Measurements from ENCODE around the gene MLXIPL.
A peak's percentile ranks its signal among the peaks of the same experiment; 100 is the strongest.

Gene MLXIPL

GRCh38 chr7:73650524-73650923 lies 26.2 kb upstream of the MLXIPL start:
- H3K36me3 Mint-ChIP-seq (ENCODE audit: low read depth), result no peaks in the 10 kb centered on the region
- no peak overlapping the region for H3K27ac Mint-ChIP-seq
- no peaks in the 10 kb centered on the region for H3K9me3 Mint-ChIP-seq
- peaks cover 4% of the 10 kb centered on the region for H3K4me1 Mint-ChIP-seq (ENCODE audit: low read depth)
- no peak overlapping the region for H3K4me3 Mint-ChIP-seq
- H3K27me3 Mint-ChIP-seq, result peaks cover 68% of the 10 kb centered on the region

DNA sequence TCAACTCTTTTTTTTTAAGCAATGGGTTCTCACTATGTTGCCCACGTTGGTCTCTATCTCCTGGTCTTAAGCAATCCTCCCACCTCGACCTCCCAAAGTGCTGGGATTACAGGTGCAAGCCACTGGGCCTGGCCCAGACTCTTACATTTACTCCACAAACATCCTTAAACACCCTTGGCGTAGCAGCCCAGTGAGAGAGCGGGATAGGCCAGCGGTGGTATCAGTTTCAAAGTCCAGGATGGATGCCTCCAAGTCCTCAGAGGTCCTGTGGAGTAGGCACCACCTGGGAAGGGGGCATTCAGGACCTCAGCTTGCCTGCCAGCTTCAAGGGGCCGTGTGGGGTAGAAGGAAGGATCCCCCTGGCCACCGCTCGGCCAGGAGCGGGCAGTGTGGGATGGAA lies 25.3 kb upstream of the MLXIPL start:
- Mint-ChIP-seq H3K27ac (no peak overlapping the region), H3K4me3 (no peak overlapping the region), H3K27me3 (peaks cover 72% of the 10 kb centered on the region), H3K9me3 (no peaks in the 10 kb centered on the region), H3K4me1 (ENCODE audit: low read depth) (peaks cover 4% of the 10 kb centered on the region), H3K36me3 (ENCODE audit: low read depth) (no peaks in the 10 kb centered on the region)

DNA sequence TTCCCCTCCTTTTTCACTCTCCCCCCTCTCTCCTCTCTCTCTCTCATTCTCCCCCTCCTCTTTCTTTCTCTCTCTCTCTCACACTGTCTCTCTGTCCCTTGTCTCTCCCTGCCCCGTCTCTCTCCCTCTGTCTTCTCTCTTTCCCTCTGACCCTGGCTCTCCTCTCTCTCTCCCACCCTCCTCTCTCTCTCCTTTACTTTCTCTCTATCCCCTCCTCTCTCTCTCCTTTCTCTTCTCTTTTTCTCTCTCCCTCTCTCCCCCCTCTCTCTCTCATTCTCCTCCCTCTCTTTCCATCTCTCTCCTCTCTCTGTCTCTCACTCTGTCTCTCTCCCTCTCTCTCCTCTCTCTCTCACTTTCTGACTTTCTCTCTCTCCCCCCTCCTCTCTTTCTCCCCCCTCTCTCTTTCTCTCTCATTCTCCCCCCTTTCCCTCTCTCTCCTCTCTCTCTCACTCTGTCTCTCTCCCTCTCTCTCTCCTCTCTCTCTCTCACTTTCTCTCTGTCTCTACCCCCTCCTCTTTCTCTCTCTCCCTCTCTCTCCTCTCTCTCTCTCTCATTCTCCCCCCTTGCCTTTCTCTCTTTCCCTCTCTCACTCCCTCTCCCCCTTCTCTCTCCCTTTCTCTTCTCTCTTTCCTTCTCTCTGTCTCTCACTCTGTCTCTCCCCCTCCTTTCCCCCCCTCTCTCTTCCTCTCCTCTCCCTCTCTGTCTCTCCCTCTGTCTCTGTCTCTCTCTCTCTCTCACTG lies 24.4 kb upstream of the MLXIPL start:
- H3K27ac Mint-ChIP-seq, result no peak overlapping the region
- no peaks in the 10 kb centered on the region for H3K9me3 Mint-ChIP-seq
- H3K27me3 Mint-ChIP-seq, result peaks cover 74% of the 10 kb centered on the region

GRCh38 chr7:73647725-73648592 lies 23.6 kb upstream of the MLXIPL start:
- H3K36me3 Mint-ChIP-seq (ENCODE audit: low read depth), result no peaks in the 10 kb centered on the region
- H3K27me3 Mint-ChIP-seq, result peaks cover 68% of the 10 kb centered on the region
- peak overlapping the region; percentile 14 for H3K4me3 Mint-ChIP-seq
- no peaks in the 10 kb centered on the region for H3K9me3 Mint-ChIP-seq
- no peak overlapping the region for H3K27ac Mint-ChIP-seq
- H3K4me1 Mint-ChIP-seq (ENCODE audit: low read depth), result peaks cover 4% of the 10 kb centered on the region

More for the DNA sequence above, 24.4 kb upstream of the MLXIPL start:
- Mint-ChIP-seq H3K4me1 (ENCODE audit: low read depth) (peaks cover 4% of the 10 kb centered on the region), H3K4me3 (peak overlapping the region; percentile 14), H3K36me3 (ENCODE audit: low read depth) (no peaks in the 10 kb centered on the region)

DNA sequence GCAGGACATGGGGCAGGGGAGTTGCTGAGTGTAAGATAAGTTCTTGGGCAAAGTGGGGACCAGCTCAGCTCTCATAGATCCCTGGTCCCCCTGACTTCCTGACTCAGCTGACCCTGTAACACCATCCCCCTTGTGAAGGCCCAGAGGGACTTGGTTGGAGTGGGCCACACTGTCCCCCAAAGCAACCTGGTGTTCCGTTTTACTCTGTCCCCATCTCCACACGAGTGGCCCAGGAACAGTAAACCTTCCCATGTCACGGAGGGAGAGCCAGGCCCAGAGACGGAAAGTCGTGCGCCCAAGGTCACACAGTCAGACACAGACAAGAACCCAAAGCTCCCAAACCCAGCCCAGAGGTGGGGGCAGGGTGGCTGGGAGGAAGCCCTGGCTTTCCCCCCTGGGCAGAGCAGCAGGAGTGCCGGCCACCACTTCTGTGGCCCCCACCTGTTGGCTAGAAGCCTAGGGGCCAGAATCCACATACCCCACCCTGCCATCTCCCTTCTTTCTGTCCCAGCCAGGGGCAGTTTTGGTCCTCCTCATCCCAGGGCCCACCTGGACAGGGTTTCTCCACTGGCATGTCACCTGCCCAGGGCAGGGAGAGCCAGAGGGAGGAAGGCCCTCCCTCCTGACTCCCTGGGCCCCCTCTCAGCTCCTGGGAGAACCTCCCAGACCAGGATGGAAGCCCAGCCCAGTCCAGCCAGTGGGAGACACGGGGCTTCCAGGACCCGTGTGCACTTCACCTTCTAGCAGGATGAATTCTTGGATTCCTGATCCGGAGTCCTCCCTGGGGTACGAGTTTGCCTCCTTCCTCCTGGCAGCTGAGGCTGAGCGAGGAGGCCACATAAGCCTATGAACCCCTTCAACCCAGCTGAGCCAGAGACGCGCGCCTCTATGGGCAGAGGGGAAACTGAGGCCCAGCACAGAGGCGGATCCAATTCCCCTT lies 22.7 kb upstream of the MLXIPL start:
- Mint-ChIP-seq H3K36me3 (ENCODE audit: low read depth) (no peaks in the 10 kb centered on the region), H3K27ac (no peak overlapping the region), H3K9me3 (peaks cover under 1% of the 10 kb centered on the region), H3K4me1 (ENCODE audit: low read depth) (no peaks in the 10 kb centered on the region), H3K27me3 (peaks cover 64% of the 10 kb centered on the region), H3K4me3 (no peak overlapping the region)

DNA sequence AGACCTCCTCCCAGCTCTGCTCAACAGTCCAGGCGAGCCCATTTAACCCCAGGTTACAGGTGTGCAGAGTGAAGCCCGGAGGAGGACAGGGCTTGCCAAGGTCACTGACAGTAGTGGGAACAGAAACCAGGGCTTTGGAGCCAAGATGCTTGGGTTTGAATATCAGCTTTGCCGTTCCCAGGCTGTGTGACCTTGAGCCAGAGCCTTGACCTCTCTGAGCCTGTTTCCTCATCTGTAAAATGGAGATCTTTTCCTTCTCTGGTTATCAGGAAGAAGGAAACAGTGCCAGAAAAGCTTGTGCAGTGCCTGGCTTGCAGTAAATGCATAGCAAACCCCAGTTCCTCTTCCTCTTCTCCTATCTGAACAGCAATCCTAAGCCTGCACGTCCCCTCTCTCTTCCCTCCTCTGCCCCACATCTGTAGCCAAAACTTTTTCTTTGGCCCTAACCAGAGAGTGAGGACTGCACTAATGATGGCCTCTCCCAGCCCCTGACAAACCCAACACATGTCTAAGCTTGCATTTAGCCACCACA lies 21.4 kb upstream of the MLXIPL start:
- H3K4me3 Mint-ChIP-seq, result no peak overlapping the region
- H3K4me1 Mint-ChIP-seq (ENCODE audit: low read depth), result no peaks in the 10 kb centered on the region
- peaks cover 59% of the 10 kb centered on the region for H3K27me3 Mint-ChIP-seq

GRCh38 chr7:73644688-73645286 lies 20.5 kb upstream of the MLXIPL start:
- Mint-ChIP-seq H3K4me1 (ENCODE audit: low read depth) (no peaks in the 10 kb centered on the region), H3K27ac (no peak overlapping the region), H3K36me3 (ENCODE audit: low read depth) (no peaks in the 10 kb centered on the region), H3K4me3 (no peak overlapping the region), H3K9me3 (peaks cover 4% of the 10 kb centered on the region), H3K27me3 (peaks cover 50% of the 10 kb centered on the region)

More for the DNA sequence above, 21.4 kb upstream of the MLXIPL start:
- H3K27ac Mint-ChIP-seq, result no peak overlapping the region
- peaks cover 4% of the 10 kb centered on the region for H3K9me3 Mint-ChIP-seq
- no peaks in the 10 kb centered on the region for H3K36me3 Mint-ChIP-seq (ENCODE audit: low read depth)

DNA sequence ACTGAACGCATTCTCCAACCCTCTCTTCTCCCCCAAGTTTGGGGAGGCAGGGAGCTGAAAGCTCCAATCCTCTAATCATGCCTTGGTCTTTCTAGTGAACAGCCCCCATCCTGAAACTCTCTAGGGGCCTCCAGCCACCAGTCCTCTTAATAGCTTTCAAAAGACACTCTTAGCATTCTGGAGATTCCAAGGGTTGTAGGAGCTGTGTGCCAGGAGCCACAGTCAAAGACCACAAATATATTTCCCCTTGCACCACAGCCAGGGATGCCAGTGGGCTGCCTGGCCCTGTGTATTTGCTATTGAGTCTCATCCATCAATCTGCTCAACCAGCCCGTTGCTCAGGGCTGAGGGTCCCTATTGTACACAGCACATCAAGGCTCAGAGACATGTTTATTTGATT lies 18.5 kb upstream of the MLXIPL start:
- Mint-ChIP-seq H3K9me3 (peaks cover 4% of the 10 kb centered on the region), H3K36me3 (ENCODE audit: low read depth) (no peaks in the 10 kb centered on the region), H3K4me3 (no peak overlapping the region), H3K4me1 (ENCODE audit: low read depth) (no peaks in the 10 kb centered on the region), H3K27ac (no peak overlapping the region), H3K27me3 (peaks cover 38% of the 10 kb centered on the region)

- Mint-ChIP-seq H3K9me3 (peaks cover 4% of the 10 kb centered on the region), H3K36me3 (ENCODE audit: low read depth) (no peaks in the 10 kb centered on the region), H3K4me1 (ENCODE audit: low read depth) (peaks cover 4% of the 10 kb centered on the region), H3K27me3 (peaks cover 25% of the 10 kb centered on the region), H3K27ac (no peak overlapping the region), H3K4me3 (no peak overlapping the region)
Observed at GRCh38 chr7:73638911-73639310, 14.6 kb upstream of the MLXIPL start.

DNA sequence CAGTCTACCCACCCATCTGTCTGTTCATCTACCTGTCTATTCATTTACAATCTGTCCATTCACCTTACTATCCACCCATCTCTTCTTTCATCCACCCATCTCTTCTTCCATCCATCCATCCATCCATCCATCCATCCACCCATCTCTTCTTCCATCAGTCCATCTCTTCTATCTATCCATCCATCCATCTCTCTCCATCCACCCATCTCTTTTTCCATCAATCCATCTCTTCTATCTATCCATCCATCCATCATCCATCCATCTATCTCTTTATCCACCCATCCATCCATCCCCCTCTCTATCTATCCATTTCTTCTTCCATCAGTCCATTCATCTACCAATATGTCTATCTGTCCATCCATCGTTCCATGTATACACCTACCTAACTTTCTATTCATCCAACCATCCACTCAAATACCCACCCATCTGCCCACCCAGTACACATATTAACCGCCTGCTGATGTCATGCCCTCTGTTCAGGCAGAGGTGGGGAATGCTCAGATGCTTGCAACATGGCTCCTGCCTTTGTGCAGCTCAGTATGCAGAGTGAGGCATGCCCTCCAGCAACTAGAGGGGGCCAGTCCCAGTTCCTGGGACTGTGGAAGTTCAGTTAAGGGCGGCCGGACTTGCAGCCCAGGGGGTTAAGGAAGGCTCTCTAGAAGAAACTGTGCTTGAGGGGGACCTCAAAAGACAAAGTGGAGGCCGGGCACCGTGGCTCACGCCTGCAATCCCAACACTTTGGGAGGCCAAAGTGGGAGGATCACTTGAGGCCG lies 11.3 kb upstream of the MLXIPL start:
- H3K4me3 Mint-ChIP-seq, result no peak overlapping the region
- no peaks in the 10 kb centered on the region for H3K36me3 Mint-ChIP-seq (ENCODE audit: low read depth)
- H3K9me3 Mint-ChIP-seq, result no peaks in the 10 kb centered on the region
- H3K27ac Mint-ChIP-seq, result peak overlapping the region; percentile 0
- peaks cover 4% of the 10 kb centered on the region for H3K4me1 Mint-ChIP-seq (ENCODE audit: low read depth)
- H3K27me3 Mint-ChIP-seq, result peaks cover 35% of the 10 kb centered on the region

DNA sequence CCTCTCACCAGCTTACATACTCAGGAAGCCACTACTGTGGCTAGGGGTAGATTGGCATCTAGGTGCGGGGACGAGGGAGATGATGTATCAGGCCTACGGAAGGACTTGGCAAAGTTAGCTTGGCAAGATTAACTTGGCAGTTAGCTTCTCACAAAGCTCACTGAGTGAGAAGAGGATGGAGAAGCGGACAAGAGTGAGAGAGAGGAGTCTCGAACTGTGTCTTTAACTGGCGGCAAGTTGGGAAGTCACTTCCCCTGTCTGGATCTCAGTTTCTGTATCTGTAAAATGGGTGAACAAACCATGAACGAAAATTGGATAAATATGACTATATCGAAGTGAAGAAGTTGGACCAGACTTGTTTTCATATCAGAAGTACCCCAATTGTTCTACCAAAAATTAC lies 9.5 kb upstream of the MLXIPL start:
- Mint-ChIP-seq H3K36me3 (ENCODE audit: low read depth) (no peaks in the 10 kb centered on the region), H3K4me3 (no peak overlapping the region), H3K4me1 (ENCODE audit: low read depth) (peaks cover 4% of the 10 kb centered on the region), H3K27me3 (peaks cover 38% of the 10 kb centered on the region), H3K9me3 (no peaks in the 10 kb centered on the region), H3K27ac (no peak overlapping the region)

GRCh38 chr7:73633323-73633722 lies 9.0 kb upstream of the MLXIPL start:
- no peaks in the 10 kb centered on the region for H3K36me3 Mint-ChIP-seq (ENCODE audit: low read depth)
- peaks cover 43% of the 10 kb centered on the region for H3K27me3 Mint-ChIP-seq
- H3K4me1 Mint-ChIP-seq (ENCODE audit: low read depth), result peaks cover 4% of the 10 kb centered on the region
- no peak overlapping the region for H3K27ac Mint-ChIP-seq
- H3K9me3 Mint-ChIP-seq, result no peaks in the 10 kb centered on the region
- H3K4me3 Mint-ChIP-seq, result no peak overlapping the region

DNA sequence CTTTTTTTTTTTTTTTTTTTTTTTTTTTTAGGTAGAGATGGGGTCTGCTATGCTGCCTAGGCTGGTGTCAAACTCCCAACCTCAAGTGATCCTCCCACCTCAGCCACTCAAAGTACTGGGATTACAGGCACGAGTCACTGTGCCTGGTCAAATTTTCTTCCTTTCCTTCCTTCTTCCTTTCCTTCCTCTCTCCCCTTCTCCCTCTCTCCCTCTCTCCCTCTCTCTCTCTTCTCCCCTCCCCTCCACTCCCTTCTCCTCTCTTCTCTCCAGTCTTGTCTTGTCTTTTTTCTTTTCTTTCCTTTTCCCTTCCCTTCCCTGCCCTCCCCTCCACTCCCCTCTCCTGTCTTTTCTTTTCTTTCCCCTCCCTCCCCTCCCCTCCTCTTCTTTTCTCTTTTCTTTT lies 7.2 kb upstream of the MLXIPL start:
- H3K4me3 Mint-ChIP-seq, result no peak overlapping the region
- peaks cover 49% of the 10 kb centered on the region for H3K27me3 Mint-ChIP-seq
- H3K4me1 Mint-ChIP-seq (ENCODE audit: low read depth), result peaks cover 4% of the 10 kb centered on the region

More for the DNA sequence above, 7.2 kb upstream of the MLXIPL start:
- no peaks in the 10 kb centered on the region for H3K9me3 Mint-ChIP-seq
- no peak overlapping the region for H3K27ac Mint-ChIP-seq
- H3K36me3 Mint-ChIP-seq (ENCODE audit: low read depth), result no peaks in the 10 kb centered on the region
